Measurements from ENCODE around the gene TIGIT.

DNA sequence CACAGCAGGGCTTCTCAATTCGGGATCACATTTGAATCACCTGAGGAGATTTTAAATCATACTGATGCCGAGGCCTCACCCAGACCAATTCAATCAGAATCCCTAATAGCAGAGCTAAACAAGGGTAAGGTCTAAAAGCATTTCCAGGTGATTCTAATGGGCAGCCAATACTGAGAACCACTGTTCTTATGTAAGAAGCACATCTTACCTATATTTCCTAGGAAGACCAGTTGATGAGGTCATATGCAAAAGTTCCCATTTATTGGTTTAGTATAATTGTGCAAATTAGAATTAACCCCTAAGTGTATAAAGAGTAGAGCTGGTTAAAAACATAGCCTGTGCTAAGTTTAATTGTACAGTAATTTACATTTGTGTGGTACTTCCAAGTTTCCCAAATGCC lies 2.1 kb downstream of the TIGIT start:
- TF ChIP-seq, protein P1, sequence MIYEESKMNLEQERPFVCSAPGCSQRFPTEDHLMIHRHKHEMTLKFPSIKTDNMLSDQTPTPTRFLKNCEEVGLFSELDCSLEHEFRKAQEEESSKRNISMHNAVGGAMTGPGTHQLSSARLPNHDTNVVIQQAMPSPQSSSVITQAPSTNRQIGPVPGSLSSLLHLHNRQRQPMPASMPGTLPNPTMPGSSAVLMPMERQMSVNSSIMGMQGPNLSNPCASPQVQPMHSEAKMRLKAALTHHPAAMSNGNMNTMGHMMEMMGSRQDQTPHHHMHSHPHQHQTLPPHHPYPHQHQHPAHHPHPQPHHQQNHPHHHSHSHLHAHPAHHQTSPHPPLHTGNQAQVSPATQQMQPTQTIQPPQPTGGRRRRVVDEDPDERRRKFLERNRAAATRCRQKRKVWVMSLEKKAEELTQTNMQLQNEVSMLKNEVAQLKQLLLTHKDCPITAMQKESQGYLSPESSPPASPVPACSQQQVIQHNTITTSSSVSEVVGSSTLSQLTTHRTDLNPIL (CRISPR knock-in tag; IDR thresholded peaks at IDR 0.05; ENCODE audit: low read depth) = no peak
- TF ChIP-seq BACH2 (CRISPR knock-in tag; IDR thresholded peaks at IDR 0.05; ENCODE audit: borderline replicate concordance) (no peak), TCF4 (CRISPR knock-in tag; IDR thresholded peaks at IDR 0.05; ENCODE audit: borderline replicate concordance) (no peak)
- TF ChIP-seq, protein P2, sequence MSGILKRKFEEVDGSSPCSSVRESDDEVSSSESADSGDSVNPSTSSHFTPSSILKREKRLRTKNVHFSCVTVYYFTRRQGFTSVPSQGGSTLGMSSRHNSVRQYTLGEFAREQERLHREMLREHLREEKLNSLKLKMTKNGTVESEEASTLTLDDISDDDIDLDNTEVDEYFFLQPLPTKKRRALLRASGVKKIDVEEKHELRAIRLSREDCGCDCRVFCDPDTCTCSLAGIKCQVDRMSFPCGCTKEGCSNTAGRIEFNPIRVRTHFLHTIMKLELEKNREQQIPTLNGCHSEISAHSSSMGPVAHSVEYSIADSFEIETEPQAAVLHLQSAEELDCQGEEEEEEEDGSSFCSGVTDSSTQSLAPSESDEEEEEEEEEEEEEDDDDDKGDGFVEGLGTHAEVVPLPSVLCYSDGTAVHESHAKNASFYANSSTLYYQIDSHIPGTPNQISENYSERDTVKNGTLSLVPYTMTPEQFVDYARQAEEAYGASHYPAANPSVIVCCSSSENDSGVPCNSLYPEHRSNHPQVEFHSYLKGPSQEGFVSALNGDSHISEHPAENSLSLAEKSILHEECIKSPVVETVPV (CRISPR knock-in tag; IDR thresholded peaks at IDR 0.05) = no peak
